HepG2 (cell line): ENCODE results near the gene SCFD2. TPM values are rescaled to one million over a fixed set of nuclear protein-coding genes. Genes with fewer than 3 reads are reported as not detected.

Source experiments
- DNMT3B ChIP-seq: conservative IDR thresholded peaks from 2 replicates; pipeline ENCODE4 v1.6.1; 2016; ENCODE audit warnings: missing biosample characterization, control low read depth
- FOSL2 ChIP-seq: sonication (generic); formaldehyde crosslinking; IDR thresholded peaks from 2 replicates; pipeline ENCODE4 v1.4.0; 2020; ENCODE audit warnings: missing genetic modification reagents
- HDAC1 ChIP-seq: sonication (generic); formaldehyde crosslinking; IDR thresholded peaks from 2 replicates; pipeline ENCODE4 v1.5.1; 2020; ENCODE audit warnings: mild to moderate bottlenecking, missing genetic modification reagents
- HNRNPK ChIP-seq: fragments of 200-400 bp; formaldehyde crosslinking; IDR thresholded peaks from 2 replicates; pipeline ENCODE4 v1.6.1; 2018; ENCODE audit warnings: low read length, low read depth, moderate library complexity, mild to moderate bottlenecking; ENCODE audit not compliant: poor library complexity, severe bottlenecking
- HOXA7 ChIP-seq: sonication (generic); formaldehyde crosslinking; IDR thresholded peaks from 2 replicates; pipeline ENCODE4 v1.8.1; 2022; ENCODE audit warnings: mild to moderate bottlenecking, missing genetic modification reagents, moderate library complexity
- NFE2L1 ChIP-seq: sonication (generic); formaldehyde crosslinking; IDR thresholded peaks from 2 replicates; pipeline ENCODE4 v1.4.0; 2020; ENCODE audit warnings: missing genetic modification reagents, mild to moderate bottlenecking, borderline replicate concordance
- SMAD1 ChIP-seq: sonication (generic); formaldehyde crosslinking; IDR thresholded peaks from 2 replicates; pipeline ENCODE4 v1.4.0; 2020; ENCODE audit warnings: missing genetic modification reagents, low read depth, mild to moderate bottlenecking, borderline replicate concordance
- TCF7 ChIP-seq: sonication (generic); IDR thresholded peaks from 2 replicates; pipeline ENCODE4 v1.6.1; 2016; ENCODE audit warnings: antibody characterized with exemption, low read depth
- THAP9 ChIP-seq: sonication (generic); formaldehyde crosslinking; IDR thresholded peaks from 2 replicates; pipeline ENCODE4; 2020; ENCODE audit warnings: missing genetic modification reagents, mild to moderate bottlenecking, borderline replicate concordance
- ZFP41 ChIP-seq: sonication (generic); formaldehyde crosslinking; IDR thresholded peaks from 2 replicates; pipeline ENCODE4 v1.4.0; 2020; ENCODE audit warnings: mild to moderate bottlenecking, missing genetic modification reagents, borderline replicate concordance
- ZNF446 ChIP-seq: sonication (generic); formaldehyde crosslinking; IDR thresholded peaks from 2 replicates; pipeline ENCODE4 v1.5.0; 2020; ENCODE audit warnings: mild to moderate bottlenecking, missing genetic modification reagents
- ZNF468 ChIP-seq: sonication (generic); formaldehyde crosslinking; IDR thresholded peaks from 2 replicates; pipeline ENCODE4 v1.8.0; 2022; ENCODE audit warnings: mild to moderate bottlenecking, moderate library complexity, missing genetic modification reagents
- ZNF550 ChIP-seq: sonication (generic); formaldehyde crosslinking; IDR thresholded peaks from 2 replicates; pipeline ENCODE4 v1.4.0; 2020; ENCODE audit warnings: mild to moderate bottlenecking, missing genetic modification reagents, borderline replicate concordance
- ZNF672 ChIP-seq: sonication (generic); formaldehyde crosslinking; IDR thresholded peaks from 2 replicates; pipeline ENCODE4 v1.8.1; 2022; ENCODE audit warnings: missing genetic modification reagents
- ZNF850 ChIP-seq: sonication (generic); formaldehyde crosslinking; conservative IDR thresholded peaks from 2 replicates; pipeline ENCODE4 v1.9.0; 2021; ENCODE audit warnings: mild to moderate bottlenecking, missing genetic modification reagents
- polyA plus RNA-seq, 8 experiments: library from polyadenylated mRNA; depleted of rRNA in 3 of 8; stranded (reverse) in 7 of 8; unstranded in 1 of 8; fragments of >200 nt; fragmentation: Illumina TruSeq in 4 of 8; extraction: Trizol in 4 of 8; gene quantifications; 2 replicates each; pipeline versions ENCODE4 v1.2.1 to v1.2.3, GENCODE V29; 2011 to 2016; ENCODE audit warnings: low read depth in 4 of 8, missing spikeins in 1 of 8, mixed read lengths in 1 of 8; ENCODE audit not compliant: insufficient read depth in 1 of 8
- total RNA-seq, 5 experiments: library from RNA; depleted of rRNA; stranded (reverse); fragments of >200 nt; fragmentation: Illumina TruSeq; extraction: Trizol; gene quantifications; 2 replicates each; pipeline ENCODE4 v1.2.3, GENCODE V29; 2016; ENCODE audit warnings: low read depth in 1 of 5
- TF ChIP-seq, protein P1 (sequence below): sonication (generic); formaldehyde crosslinking; IDR thresholded peaks from 2 replicates; pipeline ENCODE4 v1.4.0; 2020; ENCODE audit warnings: missing genetic modification reagents, borderline replicate concordance
- TF ChIP-seq, protein P2 (sequence below): sonication (generic); formaldehyde crosslinking; conservative IDR thresholded peaks from 2 replicates; pipeline ENCODE4 v1.8.0; 2022; ENCODE audit warnings: missing genetic modification reagents
- TF ChIP-seq, protein P3 (sequence below): IDR thresholded peaks from 2 replicates; pipeline ENCODE4 v1.6.1; 2016; ENCODE audit warnings: mild to moderate bottlenecking
- TF ChIP-seq, protein P4 (sequence below): sonication (generic); formaldehyde crosslinking; IDR thresholded peaks from 2 replicates; pipeline ENCODE4 v1.4.0; 2020; ENCODE audit warnings: missing genetic modification reagents

Gene SCFD2
- total and polyA plus RNA-seq, 2 of the 13 experiments (the other 11 are each of a cell fraction or from before 2014, with no cell fraction given): 4.6 to 15.6 TPM

GRCh38 chr4:53365486-53366300 is at the start of gene SCFD2 (continued):
- TF ChIP-seq, protein P1, sequence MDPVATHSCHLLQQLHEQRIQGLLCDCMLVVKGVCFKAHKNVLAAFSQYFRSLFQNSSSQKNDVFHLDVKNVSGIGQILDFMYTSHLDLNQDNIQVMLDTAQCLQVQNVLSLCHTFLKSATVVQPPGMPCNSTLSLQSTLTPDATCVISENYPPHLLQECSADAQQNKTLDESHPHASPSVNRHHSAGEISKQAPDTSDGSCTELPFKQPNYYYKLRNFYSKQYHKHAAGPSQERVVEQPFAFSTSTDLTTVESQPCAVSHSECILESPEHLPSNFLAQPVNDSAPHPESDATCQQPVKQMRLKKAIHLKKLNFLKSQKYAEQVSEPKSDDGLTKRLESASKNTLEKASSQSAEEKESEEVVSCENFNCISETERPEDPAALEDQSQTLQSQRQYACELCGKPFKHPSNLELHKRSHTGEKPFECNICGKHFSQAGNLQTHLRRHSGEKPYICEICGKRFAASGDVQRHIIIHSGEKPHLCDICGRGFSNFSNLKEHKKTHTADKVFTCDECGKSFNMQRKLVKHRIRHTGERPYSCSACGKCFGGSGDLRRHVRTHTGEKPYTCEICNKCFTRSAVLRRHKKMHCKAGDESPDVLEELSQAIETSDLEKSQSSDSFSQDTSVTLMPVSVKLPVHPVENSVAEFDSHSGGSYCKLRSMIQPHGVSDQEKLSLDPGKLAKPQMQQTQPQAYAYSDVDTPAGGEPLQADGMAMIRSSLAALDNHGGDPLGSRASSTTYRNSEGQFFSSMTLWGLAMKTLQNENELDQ (CRISPR knock-in tag): no peak
- TF ChIP-seq ZNF446 (no peak), ZFP41 (CRISPR knock-in tag) (no peak), FOSL2 (CRISPR knock-in tag) (peak; percentile 49; the same call in 1 of the 2 replicates), ZNF850 (CRISPR knock-in tag) (no peak), ZNF672 (CRISPR knock-in tag) (no peak), HDAC1 (peak; percentile 100), ZNF550 (CRISPR knock-in tag) (no peak), SMAD1 (CRISPR knock-in tag) (no peak), NFE2L1 (CRISPR knock-in tag) (no peak), TCF7 (0 out of 2 replicates have a peak, but pooled peaks have one; percentile 56), DNMT3B (CRISPR knock-in tag) (peak; percentile 84; the same call in 1 of the 2 replicates), THAP9 (CRISPR knock-in tag) (peak; percentile 81; the same call in 1 of the 2 replicates), HNRNPK (no peak), ZNF468 (CRISPR knock-in tag) (no peak), HOXA7 (no peak)
- TF ChIP-seq, protein P2, sequence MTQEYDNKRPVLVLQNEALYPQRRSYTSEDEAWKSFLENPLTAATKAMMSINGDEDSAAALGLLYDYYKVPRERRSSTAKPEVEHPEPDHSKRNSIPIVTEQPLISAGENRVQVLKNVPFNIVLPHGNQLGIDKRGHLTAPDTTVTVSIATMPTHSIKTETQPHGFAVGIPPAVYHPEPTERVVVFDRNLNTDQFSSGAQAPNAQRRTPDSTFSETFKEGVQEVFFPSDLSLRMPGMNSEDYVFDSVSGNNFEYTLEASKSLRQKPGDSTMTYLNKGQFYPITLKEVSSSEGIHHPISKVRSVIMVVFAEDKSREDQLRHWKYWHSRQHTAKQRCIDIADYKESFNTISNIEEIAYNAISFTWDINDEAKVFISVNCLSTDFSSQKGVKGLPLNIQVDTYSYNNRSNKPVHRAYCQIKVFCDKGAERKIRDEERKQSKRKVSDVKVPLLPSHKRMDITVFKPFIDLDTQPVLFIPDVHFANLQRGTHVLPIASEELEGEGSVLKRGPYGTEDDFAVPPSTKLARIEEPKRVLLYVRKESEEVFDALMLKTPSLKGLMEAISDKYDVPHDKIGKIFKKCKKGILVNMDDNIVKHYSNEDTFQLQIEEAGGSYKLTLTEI: no peak
- TF ChIP-seq, protein P3, sequence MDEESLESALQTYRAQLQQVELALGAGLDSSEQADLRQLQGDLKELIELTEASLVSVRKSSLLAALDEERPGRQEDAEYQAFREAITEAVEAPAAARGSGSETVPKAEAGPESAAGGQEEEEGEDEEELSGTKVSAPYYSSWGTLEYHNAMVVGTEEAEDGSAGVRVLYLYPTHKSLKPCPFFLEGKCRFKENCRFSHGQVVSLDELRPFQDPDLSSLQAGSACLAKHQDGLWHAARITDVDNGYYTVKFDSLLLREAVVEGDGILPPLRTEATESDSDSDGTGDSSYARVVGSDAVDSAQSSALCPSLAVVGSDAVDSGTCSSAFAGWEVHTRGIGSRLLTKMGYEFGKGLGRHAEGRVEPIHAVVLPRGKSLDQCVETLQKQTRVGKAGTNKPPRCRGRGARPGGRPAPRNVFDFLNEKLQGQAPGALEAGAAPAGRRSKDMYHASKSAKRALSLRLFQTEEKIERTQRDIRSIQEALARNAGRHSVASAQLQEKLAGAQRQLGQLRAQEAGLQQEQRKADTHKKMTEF (CRISPR knock-in tag): peak; percentile 53; the same call in 1 of the 2 replicates
- TF ChIP-seq, protein P4, sequence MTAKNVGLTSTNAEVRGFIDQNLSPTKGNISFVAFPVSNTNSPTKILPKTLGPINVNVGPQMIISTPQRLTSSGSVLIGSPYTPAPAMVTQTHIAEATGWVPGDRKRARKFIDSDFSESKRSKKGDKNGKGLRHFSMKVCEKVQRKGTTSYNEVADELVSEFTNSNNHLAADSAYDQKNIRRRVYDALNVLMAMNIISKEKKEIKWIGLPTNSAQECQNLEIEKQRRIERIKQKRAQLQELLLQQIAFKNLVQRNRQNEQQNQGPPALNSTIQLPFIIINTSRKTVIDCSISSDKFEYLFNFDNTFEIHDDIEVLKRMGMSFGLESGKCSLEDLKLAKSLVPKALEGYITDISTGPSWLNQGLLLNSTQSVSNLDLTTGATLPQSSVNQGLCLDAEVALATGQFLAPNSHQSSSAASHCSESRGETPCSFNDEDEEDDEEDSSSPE (CRISPR knock-in tag): peak; percentile 83
